IMR-90 (cell line): Measurements from ENCODE around the gene TBC1D8.

Experiments
- MXI1 ChIP-seq: IDR thresholded peaks from 2 replicates; pipeline ENCODE4 v1.6.1; 2012; ENCODE audit warnings: low read depth, mild to moderate bottlenecking, low read length, moderate library complexity, borderline replicate concordance
- POLR2A ChIP-seq: IDR thresholded peaks from 2 replicates; pipeline ENCODE4 v1.6.1; 2012; ENCODE audit warnings: mild to moderate bottlenecking, low read depth, low read length
- RCOR1 ChIP-seq: IDR thresholded peaks from 2 replicates; pipeline ENCODE4 v1.6.1; 2012; ENCODE audit warnings: mild to moderate bottlenecking, low read length, improper control_type of control experiment; ENCODE audit not compliant: insufficient replicate concordance
- TF ChIP-seq, protein P1 (sequence below): conservative IDR thresholded peaks from 2 replicates; pipeline ENCODE4 v1.5.1; 2012; ENCODE audit warnings: mild to moderate bottlenecking, low read depth, low read length, improper control_type of control experiment
- TF ChIP-seq, protein P2 (sequence below): fragments of 150-350 bp; IDR thresholded peaks from 2 replicates; pipeline ENCODE4 v1.6.1; 2016; ENCODE audit warnings: low read depth, mild to moderate bottlenecking, low read length, moderate library complexity, borderline replicate concordance

DNA sequence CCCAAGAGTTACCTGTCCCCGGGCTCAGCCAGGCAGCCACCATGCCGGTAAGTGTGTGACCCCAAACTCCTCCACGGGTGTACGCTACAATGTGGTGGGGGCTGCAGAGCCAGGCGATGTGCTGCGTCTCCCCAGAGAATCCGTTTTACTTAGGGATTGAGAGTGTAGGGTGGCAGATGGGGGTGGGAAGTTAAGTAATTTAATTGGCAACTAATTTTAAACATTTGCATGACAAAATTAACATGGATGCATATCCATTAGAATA is 175.7 kb downstream of the TBC1D8 start:
- TF ChIP-seq, protein P1, sequence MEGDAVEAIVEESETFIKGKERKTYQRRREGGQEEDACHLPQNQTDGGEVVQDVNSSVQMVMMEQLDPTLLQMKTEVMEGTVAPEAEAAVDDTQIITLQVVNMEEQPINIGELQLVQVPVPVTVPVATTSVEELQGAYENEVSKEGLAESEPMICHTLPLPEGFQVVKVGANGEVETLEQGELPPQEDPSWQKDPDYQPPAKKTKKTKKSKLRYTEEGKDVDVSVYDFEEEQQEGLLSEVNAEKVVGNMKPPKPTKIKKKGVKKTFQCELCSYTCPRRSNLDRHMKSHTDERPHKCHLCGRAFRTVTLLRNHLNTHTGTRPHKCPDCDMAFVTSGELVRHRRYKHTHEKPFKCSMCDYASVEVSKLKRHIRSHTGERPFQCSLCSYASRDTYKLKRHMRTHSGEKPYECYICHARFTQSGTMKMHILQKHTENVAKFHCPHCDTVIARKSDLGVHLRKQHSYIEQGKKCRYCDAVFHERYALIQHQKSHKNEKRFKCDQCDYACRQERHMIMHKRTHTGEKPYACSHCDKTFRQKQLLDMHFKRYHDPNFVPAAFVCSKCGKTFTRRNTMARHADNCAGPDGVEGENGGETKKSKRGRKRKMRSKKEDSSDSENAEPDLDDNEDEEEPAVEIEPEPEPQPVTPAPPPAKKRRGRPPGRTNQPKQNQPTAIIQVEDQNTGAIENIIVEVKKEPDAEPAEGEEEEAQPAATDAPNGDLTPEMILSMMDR: no peak
- TF ChIP-seq RCOR1: no peak
- no peak for TF ChIP-seq POLR2A
- no peak for TF ChIP-seq MXI1
- TF ChIP-seq, protein P2, sequence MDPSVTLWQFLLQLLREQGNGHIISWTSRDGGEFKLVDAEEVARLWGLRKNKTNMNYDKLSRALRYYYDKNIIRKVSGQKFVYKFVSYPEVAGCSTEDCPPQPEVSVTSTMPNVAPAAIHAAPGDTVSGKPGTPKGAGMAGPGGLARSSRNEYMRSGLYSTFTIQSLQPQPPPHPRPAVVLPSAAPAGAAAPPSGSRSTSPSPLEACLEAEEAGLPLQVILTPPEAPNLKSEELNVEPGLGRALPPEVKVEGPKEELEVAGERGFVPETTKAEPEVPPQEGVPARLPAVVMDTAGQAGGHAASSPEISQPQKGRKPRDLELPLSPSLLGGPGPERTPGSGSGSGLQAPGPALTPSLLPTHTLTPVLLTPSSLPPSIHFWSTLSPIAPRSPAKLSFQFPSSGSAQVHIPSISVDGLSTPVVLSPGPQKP: no peak
